ENCODE results near the gene THRSP.
"Not testable (repeated sequence)": the region's sequence is repeated elsewhere in the genome, so short reads cannot be mapped to it uniquely, and the experiment has no call there.

Gene THRSP

GRCh38 chr11:78039391-78039918, 24.2 kb upstream of the THRSP start:
- no peak for DNase-seq (ENCODE audit: low spot score)

GRCh38 chr11:78039919-78040671, 23.6 kb upstream of the THRSP start:
- peak; percentile 88 for DNase-seq (ENCODE audit: low spot score)

GRCh38 chr11:78040691-78041379, 22.8 kb upstream of the THRSP start:
- DNase-seq (ENCODE audit: low spot score), result peak; percentile 48

GRCh38 chr11:78041380-78041719, 22.3 kb upstream of the THRSP start:
- not testable (repeated sequence) for DNase-seq (ENCODE audit: low spot score)

- no peak for DNase-seq (ENCODE audit: low spot score)
These were observed 21.7 kb upstream of the THRSP start for GRCh38 chr11:78041843-78042440.

- peak; percentile 31 for DNase-seq (ENCODE audit: low spot score)
These were observed 19.0 kb upstream of the THRSP start for GRCh38 chr11:78044706-78045105.

- peak; percentile 79 for DNase-seq (ENCODE audit: low spot score)
These were observed 17.7 kb upstream of the THRSP start for GRCh38 chr11:78045851-78046485.

- no peak for DNase-seq (ENCODE audit: low spot score)
These were observed 17.2 kb upstream of the THRSP start for GRCh38 chr11:78046486-78046854.

GRCh38 chr11:78048561-78048960, 15.1 kb upstream of the THRSP start:
- DNase-seq (ENCODE audit: low spot score), result no peak

- no peak for DNase-seq (ENCODE audit: low spot score)
These were observed 14.3 kb upstream of the THRSP start for GRCh38 chr11:78049348-78049747.

- DNase-seq (ENCODE audit: low spot score), result peak; percentile 15
These were observed 12.5 kb upstream of the THRSP start for GRCh38 chr11:78050964-78051831.

GRCh38 chr11:78054971-78055370, 8.7 kb upstream of the THRSP start:
- no peak for DNase-seq (ENCODE audit: low spot score)

- DNase-seq (ENCODE audit: low spot score), result no peak
These were observed 7.6 kb upstream of the THRSP start for GRCh38 chr11:78056093-78056492.

GRCh38 chr11:78057462-78058055, 6.1 kb upstream of the THRSP start:
- no peak for DNase-seq (ENCODE audit: low spot score)

- not testable (repeated sequence) for DNase-seq (ENCODE audit: low spot score)
These were observed 3.8 kb upstream of the THRSP start for GRCh38 chr11:78059749-78060328.

GRCh38 chr11:78060533-78060932, 3.1 kb upstream of the THRSP start:
- no peak for DNase-seq (ENCODE audit: low spot score)

- DNase-seq (ENCODE audit: low spot score), result no peak
These were observed 2.4 kb upstream of the THRSP start for GRCh38 chr11:78061088-78061920.

GRCh38 chr11:78061921-78062311, 1.7 kb upstream of the THRSP start:
- no peak for DNase-seq (ENCODE audit: low spot score)

- no peak for DNase-seq (ENCODE audit: low spot score)
These were observed 990 bp upstream of the THRSP start for GRCh38 chr11:78062671-78063070.

- no peak for DNase-seq (ENCODE audit: low spot score)
These were observed 1.5 kb downstream of the THRSP start for GRCh38 chr11:78065203-78065602.

All from LoVo (cell line).